Caco-2 (cell line): Measurements from ENCODE around the gene TTK. TPM values are rescaled to one million over a fixed set of nuclear protein-coding genes. Genes with fewer than 3 reads are reported as not detected.

ENCODE experiments used
- BruUV-seq: library from RNA; stranded (reverse); fragments of 400-500 nt; replicated peaks from 2 replicates; lab custom pipeline; 2021; lab: Mats Ljungman, UMichigan
- CTCF ChIA-PET: fragments of 300-600 bp; sonication (Branson Sonifier 250); formaldehyde crosslinking; loops from one replicate; lab custom pipeline; 2022; ENCODE audit warnings: antibody characterized with exemption; lab: Charles Lee
- POLR2A ChIA-PET: fragments of 300-600 bp; sonication (Branson Sonifier 250); formaldehyde crosslinking; loops from one replicate; lab custom pipeline; 2022; ENCODE audit warnings: antibody characterized with exemption; lab: Charles Lee
- DNase-seq, 2 experiments: peaks; one replicate each; pipeline versions ENCODE4 v3.0.0 to v3.0.0-alpha.2; 2020 to 2022
- H3K27me3 ChIP-seq: replicated peaks from 2 replicates; pipeline ENCODE4 v1.6.0; 2011; ENCODE audit warnings: low read length; ENCODE audit not compliant: control insufficient read depth, insufficient read depth
- H3K36me3 ChIP-seq: 2 replicates; pipeline ENCODE4 v1.5.1; 2011; ENCODE audit warnings: low read length; ENCODE audit not compliant: control insufficient read depth, insufficient read depth
- H3K4me1 ChIP-seq: fragments of 250-450 bp; sonication (Bioruptor Pico); 2 replicates; pipeline ENCODE4 v1.5.1; 2020; ENCODE audit warnings: mild to moderate bottlenecking
- H3K4me3 ChIP-seq: 2 replicates; pipeline ENCODE4 v1.5.1; 2011; ENCODE audit warnings: low read depth, mild to moderate bottlenecking, control low read depth, low read length
- H3K9me3 ChIP-seq: fragments of 250-450 bp; sonication (Bioruptor Pico); 2 replicates; pipeline ENCODE4 v1.5.1; 2020; ENCODE audit warnings: mild to moderate bottlenecking, moderate library complexity
- H3K27ac Mint-ChIP-seq: one replicate; pipeline ENCODE4 v1.8.0; 2022; ENCODE audit warnings: mixed read lengths; ENCODE audit not compliant: unreplicated experiment
- H3K27me3 Mint-ChIP-seq: one replicate; pipeline ENCODE4 v1.8.0; 2022; ENCODE audit warnings: mixed read lengths; ENCODE audit not compliant: insufficient read depth, unreplicated experiment
- H3K36me3 Mint-ChIP-seq: one replicate; pipeline ENCODE4 v1.8.0; 2022; ENCODE audit warnings: mild to moderate bottlenecking, mixed read lengths; ENCODE audit not compliant: insufficient read depth, unreplicated experiment
- H3K4me1 Mint-ChIP-seq: one replicate; pipeline ENCODE4 v1.8.0; 2022; ENCODE audit warnings: low read depth, mixed read lengths; ENCODE audit not compliant: unreplicated experiment
- H3K4me3 Mint-ChIP-seq: one replicate; pipeline ENCODE4 v1.8.0; 2022; ENCODE audit warnings: mild to moderate bottlenecking, moderate library complexity, mixed read lengths; ENCODE audit not compliant: unreplicated experiment
- H3K9me3 Mint-ChIP-seq: one replicate; pipeline ENCODE4 v1.8.0; 2022; ENCODE audit warnings: mixed read lengths; ENCODE audit not compliant: unreplicated experiment
- intact Hi-C: fragments of 100-400 bp; cut with micrococcal nuclease; formaldehyde crosslinking; loops from one replicate; pipeline ENCODE4 v1.10.0; 2022; ENCODE audit not compliant: unreplicated experiment
- total RNA-seq: library from RNA; stranded (reverse); gene quantifications from 2 replicates; pipeline ENCODE4 v1.2.3, GENCODE V29; 2022
- TF ChIP-seq, protein P1 (sequence below), 2 experiments: fragments of 200-600 bp in 1 of 2; IDR thresholded peaks; 1 replicate in 1 of 2; 2 replicates in 1 of 2; pipeline versions ENCODE4 v1.5.1 to v1.8.0; 2011 to 2022; ENCODE audit warnings: antibody characterized with exemption in 1 of 2, control low read depth in 1 of 2, inconsistent platforms in 1 of 2, low read depth in 1 of 2, low read length in 1 of 2, mild to moderate bottlenecking in 1 of 2, moderate library complexity in 1 of 2; ENCODE audit not compliant: insufficient read depth in 1 of 2, severe bottlenecking in 1 of 2, unreplicated experiment in 1 of 2

TTK gene
- total RNA-seq, 1 experiment from 2014 or later = 40.0 TPM

DNA sequence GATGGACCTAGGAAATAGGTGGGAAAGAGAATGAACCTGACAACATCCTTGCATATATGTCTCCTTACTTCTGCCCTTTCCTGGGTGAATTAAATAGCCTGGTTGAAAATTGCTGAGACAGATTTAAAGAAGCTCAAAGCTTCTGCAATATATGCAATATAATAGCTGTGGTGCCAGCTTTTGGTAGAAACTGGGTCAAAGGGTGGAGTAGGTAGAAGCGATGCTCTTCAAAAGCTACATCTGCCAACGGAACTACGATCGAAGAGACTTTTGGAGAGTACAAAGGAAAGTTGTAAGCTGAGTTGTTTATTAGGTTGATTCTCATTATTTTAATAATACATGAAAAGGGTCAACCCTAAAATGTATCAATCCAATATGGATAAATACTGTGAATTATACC lies 22.8 kb upstream of the TTK start:
- TF ChIP-seq, protein P1, sequence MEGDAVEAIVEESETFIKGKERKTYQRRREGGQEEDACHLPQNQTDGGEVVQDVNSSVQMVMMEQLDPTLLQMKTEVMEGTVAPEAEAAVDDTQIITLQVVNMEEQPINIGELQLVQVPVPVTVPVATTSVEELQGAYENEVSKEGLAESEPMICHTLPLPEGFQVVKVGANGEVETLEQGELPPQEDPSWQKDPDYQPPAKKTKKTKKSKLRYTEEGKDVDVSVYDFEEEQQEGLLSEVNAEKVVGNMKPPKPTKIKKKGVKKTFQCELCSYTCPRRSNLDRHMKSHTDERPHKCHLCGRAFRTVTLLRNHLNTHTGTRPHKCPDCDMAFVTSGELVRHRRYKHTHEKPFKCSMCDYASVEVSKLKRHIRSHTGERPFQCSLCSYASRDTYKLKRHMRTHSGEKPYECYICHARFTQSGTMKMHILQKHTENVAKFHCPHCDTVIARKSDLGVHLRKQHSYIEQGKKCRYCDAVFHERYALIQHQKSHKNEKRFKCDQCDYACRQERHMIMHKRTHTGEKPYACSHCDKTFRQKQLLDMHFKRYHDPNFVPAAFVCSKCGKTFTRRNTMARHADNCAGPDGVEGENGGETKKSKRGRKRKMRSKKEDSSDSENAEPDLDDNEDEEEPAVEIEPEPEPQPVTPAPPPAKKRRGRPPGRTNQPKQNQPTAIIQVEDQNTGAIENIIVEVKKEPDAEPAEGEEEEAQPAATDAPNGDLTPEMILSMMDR (IDR thresholded peaks at IDR 0.05; ENCODE audit: insufficient read depth in 1 of 2, low read depth in 1 of 2, low read length in 1 of 2, severe bottlenecking in 1 of 2, unreplicated experiment in 1 of 2) = no peak
- H3K9me3 Mint-ChIP-seq = no peaks in the 10 kb centered on the region
- intact Hi-C loops = no loop called here
- Histone ChIP-seq H3K9me3 (no peaks in the 10 kb centered on the region), H3K36me3 (no peaks in the 10 kb centered on the region), H3K4me1 (peaks cover 6% of the 10 kb centered on the region; the same call in 1 of the 2 replicates), H3K27me3 (no peaks in the 10 kb centered on the region), H3K4me3 (no peak overlapping the region)
- no peak for DNase-seq
- CTCF ChIA-PET = no interaction called here
- H3K27ac Mint-ChIP-seq = no peak overlapping the region
- POLR2A ChIA-PET = no interaction called here
- no peaks in the 10 kb centered on the region for H3K36me3 Mint-ChIP-seq
- peaks cover 5% of the 10 kb centered on the region for H3K4me1 Mint-ChIP-seq
- H3K4me3 Mint-ChIP-seq = no peak overlapping the region
- peaks cover 8% of the 10 kb centered on the region for H3K27me3 Mint-ChIP-seq
- no TSS peak for BruUV-seq

DNA sequence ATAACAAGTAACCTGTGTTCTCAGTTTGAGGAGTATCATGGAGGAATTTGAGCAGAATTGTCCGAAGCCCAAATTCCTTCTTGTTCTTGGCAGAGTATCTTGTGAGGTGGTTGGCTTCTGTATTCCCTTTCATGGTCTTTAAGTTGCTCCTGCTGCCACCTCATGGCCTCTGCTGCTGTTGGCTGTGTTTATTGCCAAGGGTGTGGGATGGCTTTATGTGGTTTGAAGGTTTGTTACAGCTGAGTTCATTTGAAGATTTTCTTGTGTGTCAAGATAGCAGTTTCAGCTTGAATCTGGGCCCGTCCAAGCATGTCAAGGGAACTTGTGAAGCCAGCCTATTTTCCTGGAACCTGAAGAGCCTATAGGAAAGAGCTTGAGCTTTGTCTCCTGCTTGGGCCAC lies 20.2 kb upstream of the TTK start:
- ChIA-PET CTCF (interaction anchor here (1.2 kb wide), 1 partner anchor 35 kb away, joined by 5 read pairs; no protein-coding TSS in a partner anchor), POLR2A (no interaction called here)
- peak in 1 of 2 experiments; percentile 16 for DNase-seq
- no TSS peak for BruUV-seq
- H3K4me3 ChIP-seq = no peak overlapping the region
- Mint-ChIP-seq H3K4me1 (peaks cover 5% of the 10 kb centered on the region), H3K4me3 (no peak overlapping the region), H3K9me3 (no peaks in the 10 kb centered on the region), H3K36me3 (no peaks in the 10 kb centered on the region), H3K27ac (no peak overlapping the region), H3K27me3 (no peaks in the 10 kb centered on the region)
- no peaks in the 10 kb centered on the region for H3K27me3 ChIP-seq
- no peaks in the 10 kb centered on the region for H3K9me3 ChIP-seq
- peaks cover 6% of the 10 kb centered on the region; the same call in 1 of the 2 replicates for H3K4me1 ChIP-seq
- H3K36me3 ChIP-seq = no peaks in the 10 kb centered on the region
- intact Hi-C loops = no loop called here
- TF ChIP-seq, protein P1 (IDR thresholded peaks at IDR 0.05; ENCODE audit: insufficient read depth in 1 of 2, low read depth in 1 of 2, low read length in 1 of 2, severe bottlenecking in 1 of 2, unreplicated experiment in 1 of 2) = peak in 1 of 2 experiments; percentile 14

DNA sequence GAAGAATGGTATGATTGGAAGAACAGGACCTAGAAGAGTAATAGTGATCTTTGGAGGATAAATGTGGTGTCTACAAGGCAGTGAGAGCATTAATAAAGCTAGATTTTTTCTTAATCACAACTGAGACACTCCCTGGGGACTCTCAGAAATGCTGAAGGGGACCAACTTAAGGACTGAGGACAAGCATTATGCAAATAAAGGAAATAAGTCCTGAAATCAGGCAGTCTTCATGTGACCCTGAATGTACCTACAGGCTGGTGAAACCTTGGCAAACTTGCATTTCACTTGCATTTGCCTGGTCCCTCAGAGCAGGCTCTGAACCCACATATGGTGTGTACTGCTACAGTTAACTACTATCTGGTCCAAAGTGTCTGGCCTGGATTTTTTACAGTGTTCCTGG lies 19.3 kb upstream of the TTK start:
- H3K27me3 Mint-ChIP-seq = no peaks in the 10 kb centered on the region
- H3K4me1 ChIP-seq = peaks cover 6% of the 10 kb centered on the region; the same call in 1 of the 2 replicates
- peaks cover 5% of the 10 kb centered on the region for H3K4me1 Mint-ChIP-seq
- no peaks in the 10 kb centered on the region for H3K36me3 ChIP-seq
- no peaks in the 10 kb centered on the region for H3K36me3 Mint-ChIP-seq
- no peak for DNase-seq
- intact Hi-C loops = no loop called here
- ChIA-PET CTCF (interaction anchor here (1.2 kb wide), 1 partner anchor 36 kb away, joined by 5 read pairs; no protein-coding TSS in a partner anchor), POLR2A (no interaction called here)
- H3K27ac Mint-ChIP-seq = no peak overlapping the region
- no peaks in the 10 kb centered on the region for H3K27me3 ChIP-seq
- no peak overlapping the region for H3K4me3 ChIP-seq
- H3K9me3 Mint-ChIP-seq = no peaks in the 10 kb centered on the region
- TF ChIP-seq, protein P1 (IDR thresholded peaks at IDR 0.05; ENCODE audit: insufficient read depth in 1 of 2, low read depth in 1 of 2, low read length in 1 of 2, severe bottlenecking in 1 of 2, unreplicated experiment in 1 of 2) = no peak
- H3K9me3 ChIP-seq = no peaks in the 10 kb centered on the region
- H3K4me3 Mint-ChIP-seq = no peak overlapping the region
- no TSS peak for BruUV-seq
